DOHH2 (cell line): Measurements from ENCODE around the gene BDKRB2.
A peak's percentile ranks its signal among the peaks of the same experiment; 100 is the strongest.

Experiments
- H3F3A ChIP-seq: fragments of 200-600 bp; sonication (generic), shearing (Covaris generic); 2 replicates; pipeline ENCODE4 v1.6.0; 2016; ENCODE audit warnings: antibody characterized with exemption, mild to moderate bottlenecking; ENCODE audit not compliant: control insufficient read depth, insufficient read depth
- H3K27ac ChIP-seq: fragments of 200-600 bp; sonication (generic); 2 replicates; pipeline ENCODE4 v1.5.1; 2014; ENCODE audit warnings: low read depth, mild to moderate bottlenecking, low read length, moderate library complexity
- H3K27me3 ChIP-seq: fragments of 200-600 bp; sonication (generic); 2 replicates; pipeline ENCODE4 v1.6.1; 2014; ENCODE audit warnings: mild to moderate bottlenecking, low read length, mixed read lengths; ENCODE audit not compliant: control insufficient read depth
- H3K36me3 ChIP-seq: fragments of 200-600 bp; sonication (generic); 2 replicates; pipeline ENCODE4 v1.6.1; 2014; ENCODE audit warnings: mild to moderate bottlenecking, low read length, moderate library complexity, mixed read lengths; ENCODE audit not compliant: control insufficient read depth
- H3K4me1 ChIP-seq: fragments of 200-600 bp; sonication (generic); 2 replicates; pipeline ENCODE4 v1.6.1; 2014; ENCODE audit warnings: mild to moderate bottlenecking, low read length, mixed read lengths; ENCODE audit not compliant: control insufficient read depth
- H3K4me2 ChIP-seq: fragments of 200-600 bp; sonication (generic); 2 replicates; pipeline ENCODE4 v1.6.0; 2014; ENCODE audit warnings: mild to moderate bottlenecking, low read length, moderate library complexity
- H3K4me3 ChIP-seq: fragments of 200-600 bp; sonication (generic); 2 replicates; pipeline ENCODE4 v1.5.1; 2014; ENCODE audit warnings: mild to moderate bottlenecking, low read length, mixed read lengths
- H3K79me2 ChIP-seq: fragments of 200-600 bp; sonication (generic); 2 replicates; pipeline ENCODE4 v1.6.1; 2014; ENCODE audit warnings: mild to moderate bottlenecking, low read length, mixed read lengths; ENCODE audit not compliant: control insufficient read depth
- H3K9me2 ChIP-seq: fragments of 200-600 bp; sonication (generic); replicated peaks from 2 replicates; pipeline ENCODE4 v1.6.1; 2014; ENCODE audit warnings: mild to moderate bottlenecking, low read length, mixed read lengths; ENCODE audit not compliant: control insufficient read depth
- H3K9me3 ChIP-seq: fragments of 200-600 bp; sonication (generic); 2 replicates; pipeline ENCODE4 v1.6.1; 2014; ENCODE audit warnings: antibody characterized with exemption, low read length, mixed read lengths; ENCODE audit not compliant: control insufficient read depth, insufficient read depth
- H4K20me1 ChIP-seq: fragments of 200-600 bp; sonication (generic); 2 replicates; pipeline ENCODE4 v1.6.0; 2014; ENCODE audit warnings: low read depth, mild to moderate bottlenecking, antibody characterized with exemption, low read length, moderate library complexity; ENCODE audit not compliant: control insufficient read depth, insufficient read depth
- EZH2phosphoT487 ChIP-seq: fragments of 200-600 bp; sonication (generic); IDR thresholded peaks from 2 replicates; pipeline ENCODE4 v1.6.1; 2017; ENCODE audit warnings: borderline replicate concordance, mild to moderate bottlenecking, antibody characterized with exemption, low read length, moderate library complexity, mixed read lengths
- TF ChIP-seq, protein P1 (sequence below): fragments of 200-600 bp; sonication (generic); IDR thresholded peaks from one replicate; pipeline ENCODE4 v1.5.1; 2014; ENCODE audit warnings: antibody characterized with exemption, mild to moderate bottlenecking, low read depth, low read length; ENCODE audit not compliant: poor library complexity, severe bottlenecking

Gene BDKRB2

DNA sequence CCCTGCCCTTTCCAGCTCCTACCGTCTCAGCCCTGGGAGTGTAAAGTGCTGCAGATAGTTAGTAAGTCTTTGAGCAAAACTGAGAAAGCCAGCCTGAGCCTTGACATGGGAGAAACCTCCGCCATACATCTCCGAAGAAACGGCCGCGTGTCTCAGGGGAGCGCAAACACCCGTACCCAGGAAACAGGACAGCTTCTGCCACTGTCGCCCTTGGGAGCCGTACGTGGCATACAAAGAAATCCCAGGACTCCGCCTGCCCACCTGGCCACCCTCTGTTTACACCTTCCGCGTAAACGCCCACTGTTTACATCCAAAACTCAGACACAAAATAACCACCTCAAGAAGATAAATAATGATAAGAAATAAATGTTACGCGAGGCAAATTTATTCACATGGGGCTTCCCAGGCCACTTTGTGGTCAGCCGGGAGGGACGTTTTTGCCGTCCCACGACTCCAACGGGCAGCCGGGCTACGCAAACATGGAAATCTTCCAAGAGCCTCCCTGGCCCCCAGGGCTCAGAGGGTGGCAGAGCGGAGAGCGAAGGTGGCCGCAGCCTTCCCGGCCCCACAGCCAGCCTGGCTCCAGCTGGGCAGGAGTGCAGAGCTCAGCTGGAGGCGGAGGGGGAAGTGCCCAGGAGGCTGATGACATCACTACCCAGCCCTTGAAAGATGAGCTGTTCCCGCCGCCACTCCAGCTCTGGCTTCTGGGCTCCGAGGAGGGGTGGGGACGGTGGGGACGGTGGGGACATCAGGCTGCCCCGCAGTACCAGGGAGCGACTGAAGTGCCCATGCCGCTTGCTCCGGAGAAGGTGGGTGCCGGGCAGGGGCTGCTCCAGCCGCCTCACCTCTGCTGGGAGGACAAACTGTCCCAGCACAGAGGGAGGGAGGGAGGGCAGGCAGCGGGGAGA is at the start of gene BDKRB2:
BDKRB2 (plus strand) TSS at position 689 of the 908 bp plus-strand sequence. CDS start 32,269 bp downstream, outside the sequence.
- Histone ChIP-seq H3K9me2 (no peaks in the 10 kb centered on the region), H3K9me3 (no peaks in the 10 kb centered on the region), H3K27me3 (no peaks in the 10 kb centered on the region), H3K79me2 (no peaks in the 10 kb centered on the region), H3K36me3 (no peaks in the 10 kb centered on the region), H4K20me1 (no peaks in the 10 kb centered on the region), H3K4me2 (peak within 1 kb of the TSS; percentile 41), H3K4me1 (peaks cover 12% of the 10 kb centered on the region), H3F3A (no peaks in the 10 kb centered on the region), H3K4me3 (no peak within 1 kb of the TSS), H3K27ac (no peak within 1 kb of the TSS)
- TF ChIP-seq EZH2phosphoT487 = no peak

DNA sequence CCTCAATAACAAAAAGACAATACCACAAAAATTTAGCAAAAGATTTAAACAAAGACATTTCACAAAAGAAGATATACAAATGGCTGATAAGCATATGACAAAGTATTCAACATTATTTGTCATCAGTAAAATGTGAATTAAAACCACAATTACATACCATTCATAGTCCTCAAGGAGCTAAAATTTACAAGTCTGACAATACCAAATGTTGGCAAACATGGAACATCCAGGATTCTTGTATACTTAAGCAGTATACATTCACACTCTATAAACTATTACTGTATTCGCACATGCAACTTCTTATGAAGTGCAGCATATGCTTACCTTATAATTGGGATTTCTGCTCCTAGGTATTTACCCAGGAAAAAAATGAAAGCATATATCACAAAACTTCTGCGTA is 49.7 kb upstream of the BDKRB2 start:
- Histone ChIP-seq H3K4me2 (no peak overlapping the region), H4K20me1 (no peaks in the 10 kb centered on the region), H3K27me3 (peaks cover 3% of the 10 kb centered on the region; the same call in 1 of the 2 replicates), H3K9me2 (no peaks in the 10 kb centered on the region), H3F3A (no peaks in the 10 kb centered on the region), H3K36me3 (no peaks in the 10 kb centered on the region), H3K9me3 (no peaks in the 10 kb centered on the region), H3K4me3 (no peak overlapping the region), H3K79me2 (no peaks in the 10 kb centered on the region), H3K27ac (no peak overlapping the region), H3K4me1 (no peaks in the 10 kb centered on the region)
- TF ChIP-seq, protein P1, sequence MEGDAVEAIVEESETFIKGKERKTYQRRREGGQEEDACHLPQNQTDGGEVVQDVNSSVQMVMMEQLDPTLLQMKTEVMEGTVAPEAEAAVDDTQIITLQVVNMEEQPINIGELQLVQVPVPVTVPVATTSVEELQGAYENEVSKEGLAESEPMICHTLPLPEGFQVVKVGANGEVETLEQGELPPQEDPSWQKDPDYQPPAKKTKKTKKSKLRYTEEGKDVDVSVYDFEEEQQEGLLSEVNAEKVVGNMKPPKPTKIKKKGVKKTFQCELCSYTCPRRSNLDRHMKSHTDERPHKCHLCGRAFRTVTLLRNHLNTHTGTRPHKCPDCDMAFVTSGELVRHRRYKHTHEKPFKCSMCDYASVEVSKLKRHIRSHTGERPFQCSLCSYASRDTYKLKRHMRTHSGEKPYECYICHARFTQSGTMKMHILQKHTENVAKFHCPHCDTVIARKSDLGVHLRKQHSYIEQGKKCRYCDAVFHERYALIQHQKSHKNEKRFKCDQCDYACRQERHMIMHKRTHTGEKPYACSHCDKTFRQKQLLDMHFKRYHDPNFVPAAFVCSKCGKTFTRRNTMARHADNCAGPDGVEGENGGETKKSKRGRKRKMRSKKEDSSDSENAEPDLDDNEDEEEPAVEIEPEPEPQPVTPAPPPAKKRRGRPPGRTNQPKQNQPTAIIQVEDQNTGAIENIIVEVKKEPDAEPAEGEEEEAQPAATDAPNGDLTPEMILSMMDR = no peak
- no peak for TF ChIP-seq EZH2phosphoT487

DNA sequence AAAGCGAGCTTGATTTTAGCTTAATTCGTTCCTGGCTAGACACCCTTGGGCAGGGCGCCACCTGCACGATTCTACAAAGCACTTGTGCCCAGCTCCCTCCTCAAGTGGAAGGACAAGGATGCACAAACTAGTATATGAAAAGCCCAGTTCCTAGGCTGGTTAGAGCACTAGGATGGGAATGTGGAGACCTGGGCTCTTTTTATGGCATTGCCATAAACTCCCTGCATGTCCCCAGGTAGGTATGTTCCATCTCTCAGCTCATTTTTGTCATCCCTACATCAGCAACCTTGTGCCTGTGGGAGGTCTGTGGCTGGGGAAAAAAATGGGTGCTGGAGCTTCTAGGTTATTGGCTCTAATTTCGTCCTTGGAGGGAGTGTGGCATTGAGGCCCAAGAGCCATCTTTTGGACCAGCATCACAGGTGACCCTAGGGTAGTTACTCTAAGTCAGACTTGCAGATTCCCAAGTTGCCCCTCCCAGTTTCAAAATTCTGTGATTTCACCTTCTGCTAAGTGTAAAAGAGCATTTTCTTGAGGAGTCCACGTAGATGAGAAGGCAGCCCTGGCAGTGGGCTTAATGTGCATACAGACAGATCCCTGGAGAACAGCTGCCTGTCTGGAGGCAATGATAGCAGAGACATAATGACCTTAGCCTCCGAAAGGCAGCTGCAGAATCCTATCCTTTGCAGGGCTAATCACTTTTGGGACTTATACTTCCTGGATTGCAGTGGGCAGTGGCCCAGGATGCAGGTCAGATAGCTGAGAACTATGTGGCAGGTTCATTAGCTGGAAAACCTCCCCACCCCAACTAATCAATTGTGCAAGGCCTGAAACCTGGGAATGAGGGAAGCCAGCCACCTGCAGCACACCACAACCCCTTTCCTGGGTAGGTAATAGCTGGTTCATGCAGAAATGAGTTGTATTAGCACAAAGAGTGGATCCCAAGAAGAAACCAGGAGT is 47.6 kb upstream of the BDKRB2 start:
- Histone ChIP-seq H3K4me1 (no peaks in the 10 kb centered on the region), H3K36me3 (no peaks in the 10 kb centered on the region), H3K4me3 (no peak overlapping the region), H3K9me3 (no peaks in the 10 kb centered on the region), H3K27me3 (no peaks in the 10 kb centered on the region), H4K20me1 (no peaks in the 10 kb centered on the region), H3F3A (no peaks in the 10 kb centered on the region), H3K9me2 (no peaks in the 10 kb centered on the region), H3K4me2 (no peak overlapping the region), H3K79me2 (no peaks in the 10 kb centered on the region), H3K27ac (no peak overlapping the region)
- TF ChIP-seq, protein P1 = no peak
- TF ChIP-seq EZH2phosphoT487 = no peak
